ENCODE results near the gene OR14I1.

OR14I1 gene

DNA sequence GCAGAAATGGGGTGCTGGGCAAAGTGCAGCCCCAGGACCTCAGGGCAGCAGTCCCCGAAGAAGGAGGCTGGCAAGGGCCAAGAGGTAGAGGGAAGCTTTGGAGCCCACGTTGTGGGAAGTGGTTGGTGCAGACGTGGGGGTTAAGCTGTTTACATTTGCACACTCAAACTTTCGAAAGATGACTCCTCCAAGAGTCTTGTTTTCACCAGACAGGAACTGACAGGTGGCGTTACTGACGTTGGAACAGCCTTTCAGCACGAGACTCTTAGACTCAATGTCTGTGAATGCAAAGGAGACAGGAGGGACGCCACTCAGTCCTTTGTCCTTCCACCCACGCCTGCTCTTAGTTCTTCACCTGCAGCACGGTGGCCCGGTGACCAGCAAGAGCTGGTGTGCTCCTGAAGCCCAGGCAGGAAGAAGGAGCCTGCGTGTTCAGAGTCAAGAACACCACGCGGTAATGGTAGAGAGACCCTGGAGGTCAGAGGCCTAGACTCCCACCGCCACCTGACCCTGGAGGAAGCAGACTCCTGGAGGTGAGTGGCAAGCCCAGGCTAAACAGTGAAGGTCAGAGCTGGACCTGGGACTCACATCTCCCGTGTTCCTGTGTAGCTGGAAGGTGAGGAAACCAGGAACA is 37.1 kb upstream of the OR14I1 start:
- Histone ChIP-seq H3K4me3 (no peak overlapping the region), H3K27me3 (peaks cover 0 to 2% of the 10 kb centered on the region in 2 donors), H3K9me3 (peaks cover 0 to 5% (median 0%) of the 10 kb centered on the region in 3 donors), H3K4me1 (no peaks in the 10 kb centered on the region), H3K27ac (no peak overlapping the region), H3K36me3 (no peaks in the 10 kb centered on the region)
- no peak for DNase-seq
- TF ChIP-seq, protein P1, sequence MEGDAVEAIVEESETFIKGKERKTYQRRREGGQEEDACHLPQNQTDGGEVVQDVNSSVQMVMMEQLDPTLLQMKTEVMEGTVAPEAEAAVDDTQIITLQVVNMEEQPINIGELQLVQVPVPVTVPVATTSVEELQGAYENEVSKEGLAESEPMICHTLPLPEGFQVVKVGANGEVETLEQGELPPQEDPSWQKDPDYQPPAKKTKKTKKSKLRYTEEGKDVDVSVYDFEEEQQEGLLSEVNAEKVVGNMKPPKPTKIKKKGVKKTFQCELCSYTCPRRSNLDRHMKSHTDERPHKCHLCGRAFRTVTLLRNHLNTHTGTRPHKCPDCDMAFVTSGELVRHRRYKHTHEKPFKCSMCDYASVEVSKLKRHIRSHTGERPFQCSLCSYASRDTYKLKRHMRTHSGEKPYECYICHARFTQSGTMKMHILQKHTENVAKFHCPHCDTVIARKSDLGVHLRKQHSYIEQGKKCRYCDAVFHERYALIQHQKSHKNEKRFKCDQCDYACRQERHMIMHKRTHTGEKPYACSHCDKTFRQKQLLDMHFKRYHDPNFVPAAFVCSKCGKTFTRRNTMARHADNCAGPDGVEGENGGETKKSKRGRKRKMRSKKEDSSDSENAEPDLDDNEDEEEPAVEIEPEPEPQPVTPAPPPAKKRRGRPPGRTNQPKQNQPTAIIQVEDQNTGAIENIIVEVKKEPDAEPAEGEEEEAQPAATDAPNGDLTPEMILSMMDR (IDR thresholded peaks at IDR 0.05): no peak
- intact Hi-C loops (cut with DNase I; ENCODE audit: low total_unique reads): no loop called here

DNA sequence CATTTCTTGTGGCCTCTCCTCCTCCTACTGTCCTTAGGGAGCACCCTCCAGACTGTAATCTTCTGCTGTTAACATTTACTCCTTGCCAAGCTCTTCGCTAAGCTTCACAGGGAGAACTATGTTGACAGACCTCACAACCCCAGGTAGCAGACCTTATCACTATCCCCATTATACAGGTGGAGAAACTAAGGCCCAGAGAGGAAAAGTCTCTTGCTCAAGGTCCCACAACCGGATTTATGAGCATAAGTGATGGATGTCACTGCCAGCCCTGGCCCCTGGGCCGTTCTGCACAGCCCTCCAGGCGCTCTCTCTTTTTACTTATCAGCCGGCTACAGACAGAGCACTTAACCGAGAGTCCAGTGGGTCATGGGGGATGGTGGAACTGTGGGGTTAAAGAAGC is 34.9 kb upstream of the OR14I1 start:
- Histone ChIP-seq H3K4me3 (no peak overlapping the region), H3K27ac (no peak overlapping the region), H3K4me1 (no peaks in the 10 kb centered on the region), H3K36me3 (no peaks in the 10 kb centered on the region), H3K27me3 (peaks cover 0 to 2% of the 10 kb centered on the region in 2 donors), H3K9me3 (peaks cover 0 to 5% (median 0%) of the 10 kb centered on the region in 3 donors)
- DNase-seq: no peak
- intact Hi-C loops (cut with DNase I; ENCODE audit: low total_unique reads): no loop called here
- TF ChIP-seq, protein P1 (IDR thresholded peaks at IDR 0.05): no peak

DNA sequence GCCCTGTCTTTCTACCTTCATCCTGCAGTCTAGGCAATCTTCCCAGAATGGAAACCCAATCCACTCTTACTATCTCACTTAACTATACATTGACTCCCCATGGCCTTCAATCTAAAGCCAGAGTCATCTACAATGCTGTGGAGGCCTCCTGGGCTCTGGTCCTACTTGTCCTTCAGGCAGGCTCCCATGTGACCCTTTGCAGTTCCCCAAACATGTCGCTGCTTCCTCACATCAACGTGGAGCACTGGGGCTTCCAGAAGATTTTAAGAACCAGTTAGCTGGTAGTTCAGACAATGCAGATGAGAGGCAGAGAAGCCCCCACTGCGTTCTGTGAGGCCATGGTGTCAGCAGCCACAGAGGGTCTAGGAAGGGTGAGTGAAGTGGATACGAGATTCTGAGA is 34.4 kb upstream of the OR14I1 start:
- TF ChIP-seq, protein P1 (IDR thresholded peaks at IDR 0.05): no peak
- H3K27ac ChIP-seq: no peak overlapping the region
- no peaks in the 10 kb centered on the region for H3K4me1 ChIP-seq
- peaks cover 0 to 5% (median 0%) of the 10 kb centered on the region in 3 donors for H3K9me3 ChIP-seq
- no peak overlapping the region for H3K4me3 ChIP-seq
- peaks cover 0 to 2% of the 10 kb centered on the region in 2 donors for H3K27me3 ChIP-seq
- no peak for DNase-seq
- intact Hi-C loops (cut with DNase I; ENCODE audit: low total_unique reads): no loop called here
- no peaks in the 10 kb centered on the region for H3K36me3 ChIP-seq

DNA sequence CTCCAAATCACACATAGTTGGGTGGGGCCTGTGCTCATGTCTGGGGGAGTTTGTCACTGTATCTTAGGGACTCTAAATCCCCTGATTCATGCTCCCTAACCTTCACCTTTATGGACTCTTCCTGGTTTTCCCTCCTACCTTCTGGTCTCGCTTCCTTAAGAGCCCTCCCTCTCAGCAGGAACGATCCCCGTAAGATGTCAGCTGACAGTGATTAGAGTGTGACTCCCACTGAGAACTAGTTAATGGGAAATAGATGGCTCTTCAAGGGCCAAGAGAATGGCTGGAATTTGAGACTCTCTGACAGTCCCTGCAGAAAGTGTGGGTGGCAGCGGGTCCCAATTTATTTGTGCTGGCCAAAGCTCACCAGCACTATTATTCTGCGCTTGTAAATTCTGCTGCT is 31.0 kb upstream of the OR14I1 start:
- no peak for DNase-seq
- peaks cover 0 to 5% (median 0%) of the 10 kb centered on the region in 3 donors for H3K9me3 ChIP-seq
- no peaks in the 10 kb centered on the region for H3K4me1 ChIP-seq
- H3K4me3 ChIP-seq: no peak overlapping the region
- peaks cover 0 to 2% of the 10 kb centered on the region in 2 donors for H3K27me3 ChIP-seq
- H3K36me3 ChIP-seq: no peaks in the 10 kb centered on the region
- intact Hi-C loops (cut with DNase I; ENCODE audit: low total_unique reads): no loop called here
- no peak overlapping the region for H3K27ac ChIP-seq
- TF ChIP-seq, protein P1 (IDR thresholded peaks at IDR 0.05): no peak

DNA sequence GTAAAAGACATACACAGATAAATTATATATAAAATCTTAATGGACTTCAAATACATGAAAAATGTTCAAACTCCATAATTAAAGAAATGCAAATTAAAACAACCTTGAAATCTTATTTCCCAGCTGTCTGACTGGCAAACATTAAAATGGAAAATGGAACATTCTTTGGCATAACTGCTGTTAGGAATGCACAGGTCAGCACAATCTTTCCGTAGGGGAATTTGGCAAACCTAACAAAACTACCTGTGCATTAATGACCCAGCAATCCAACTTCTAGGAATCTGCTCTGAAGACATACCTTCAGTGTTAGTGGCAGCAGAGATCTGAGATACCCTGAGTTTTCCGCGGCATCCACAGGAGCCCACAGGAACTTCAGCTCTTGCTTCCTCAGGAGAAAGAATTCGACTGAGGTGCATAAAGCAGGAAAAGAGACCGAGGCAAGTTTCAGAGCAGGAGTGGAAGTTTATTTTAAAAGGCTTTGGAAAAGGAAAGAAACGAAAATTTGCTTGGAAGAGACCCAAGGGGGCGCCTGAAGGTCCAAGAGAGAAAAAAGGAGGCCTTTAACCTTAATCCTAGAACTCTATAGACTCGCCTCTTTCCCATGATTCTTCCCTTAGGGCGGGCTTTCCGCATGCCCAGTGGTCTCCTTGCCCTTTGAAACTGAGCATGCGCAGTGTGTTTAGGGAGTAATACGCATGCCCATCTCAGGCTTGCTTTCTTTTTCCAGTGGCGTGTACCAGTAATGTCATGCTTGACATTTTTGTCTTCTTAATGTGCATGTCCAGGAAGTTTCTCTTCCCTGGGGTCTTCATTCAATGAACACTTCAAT is 28.2 kb upstream of the OR14I1 start:
- no peaks in the 10 kb centered on the region for H3K27me3 ChIP-seq
- intact Hi-C loops (cut with DNase I; ENCODE audit: low total_unique reads): no loop called here
- no peak for DNase-seq
- TF ChIP-seq, protein P1 (IDR thresholded peaks at IDR 0.05): no peak
- H3K4me3 ChIP-seq: no peak overlapping the region
- no peaks in the 10 kb centered on the region for H3K36me3 ChIP-seq
- peaks cover 0 to 5% (median 0%) of the 10 kb centered on the region in 3 donors for H3K9me3 ChIP-seq
- H3K27ac ChIP-seq: no peak overlapping the region
- H3K4me1 ChIP-seq: no peaks in the 10 kb centered on the region
